CD14-positive monocyte (primary cell): ENCODE data around the gene IRS2. TPM values are rescaled to one million over a fixed set of nuclear protein-coding genes. Genes with fewer than 3 reads are reported as not detected.

Experiments
- DNase-seq, 3 donors: peaks; one replicate each; pipeline ENCODE4 v3.0.0-alpha.2; 2011 to 2022
- H2AFZ ChIP-seq: 2 replicates; pipeline ENCODE4 v1.6.0; 2012; ENCODE audit warnings: mild to moderate bottlenecking, low read depth, low read length, inconsistent platforms; ENCODE audit not compliant: insufficient read depth, poor library complexity, severe bottlenecking
- H3K27ac ChIP-seq, 2 donors: 1 replicate in 1 of 2; 2 replicates in 1 of 2; pipeline ENCODE4 v1.5.1; 2012 to 2013; ENCODE audit warnings: low read length in 2 of 2, control low read depth in 1 of 2, inconsistent platforms in 1 of 2, low read depth in 1 of 2, mild to moderate bottlenecking in 1 of 2
- H3K27me3 ChIP-seq, 2 donors: one replicate each; pipeline versions ENCODE4 v1.6.0 to v1.6.1; 2011 to 2013; ENCODE audit warnings: low read length in 2 of 2; ENCODE audit not compliant: control insufficient read depth in 2 of 2, insufficient read depth in 2 of 2
- H3K36me3 ChIP-seq, 2 donors: replicated peaks in 1 of 2; 1 replicate in 1 of 2; 2 replicates in 1 of 2; pipeline versions ENCODE4 v1.5.1 to v1.6.1; 2012 to 2013; ENCODE audit warnings: low read length in 2 of 2, control low read depth in 1 of 2, inconsistent platforms in 1 of 2, mild to moderate bottlenecking in 1 of 2; ENCODE audit not compliant: insufficient read depth in 2 of 2, control insufficient read depth in 1 of 2
- H3K4me1 ChIP-seq, 2 donors: 1 replicate in 1 of 2; 2 replicates in 1 of 2; pipeline versions ENCODE4 v1.5.1 to v1.6.1; 2012 to 2013; ENCODE audit warnings: low read length in 2 of 2, control low read depth in 1 of 2, inconsistent platforms in 1 of 2, mild to moderate bottlenecking in 1 of 2, moderate library complexity in 1 of 2; ENCODE audit not compliant: insufficient read depth in 2 of 2, control insufficient read depth in 1 of 2
- H3K4me2 ChIP-seq: replicated peaks from 2 replicates; pipeline ENCODE3; 2012; ENCODE audit warnings: low read length, moderate library complexity, mild to moderate bottlenecking; ENCODE audit not compliant: poor library complexity, severe bottlenecking; ENCODE audit errors: extremely low read depth
- H3K4me3 ChIP-seq, 3 experiments: fragments of 200-600 bp in 1 of 3; sonication (generic) in 1 of 3; replicated peaks in 1 of 3; 1 replicate in 2 of 3; 2 replicates in 1 of 3; pipeline ENCODE4 v1.5.1; 2011 to 2013; ENCODE audit warnings: low read length in 3 of 3, mild to moderate bottlenecking in 3 of 3, control low read depth in 2 of 3, low read depth in 2 of 3, inconsistent platforms in 1 of 3, moderate library complexity in 1 of 3
- H3K79me2 ChIP-seq: 2 replicates; pipeline ENCODE4 v1.6.0; 2012; ENCODE audit warnings: mild to moderate bottlenecking, control low read depth, inconsistent platforms, low read length, moderate library complexity; ENCODE audit not compliant: insufficient read depth
- H3K9ac ChIP-seq: 2 replicates; pipeline ENCODE4 v1.6.0; 2017; ENCODE audit warnings: low read length, mild to moderate bottlenecking; ENCODE audit not compliant: insufficient read depth, poor library complexity, severe bottlenecking
- H3K9me3 ChIP-seq, 2 donors: replicated peaks in 1 of 2; 1 replicate in 1 of 2; 2 replicates in 1 of 2; pipeline versions ENCODE4 v1.5.1 to v1.6.1; 2012 to 2013; ENCODE audit warnings: low read length in 2 of 2, control low read depth in 1 of 2; ENCODE audit not compliant: control insufficient read depth in 1 of 2, insufficient read depth in 1 of 2
- H4K20me1 ChIP-seq: 2 replicates; pipeline ENCODE4 v1.6.0; 2012; ENCODE audit warnings: mild to moderate bottlenecking, low read length, control low read depth, moderate library complexity; ENCODE audit not compliant: insufficient read depth
- H3K27ac Mint-ChIP-seq, 7 donors: one replicate each; pipeline ENCODE4 v1.8.0; 2020; ENCODE audit warnings: mild to moderate bottlenecking in 7 of 7, mixed read lengths in 7 of 7, moderate library complexity in 6 of 7, inconsistent platforms in 2 of 7
- H3K27me3 Mint-ChIP-seq, 3 donors: one replicate each; pipeline ENCODE4 v1.8.0; 2021 to 2022; ENCODE audit warnings: low read depth in 3 of 3, mild to moderate bottlenecking in 3 of 3, mixed read lengths in 3 of 3, moderate library complexity in 3 of 3, inconsistent platforms in 1 of 3
- H3K36me3 Mint-ChIP-seq, 2 donors: one replicate each; pipeline ENCODE4 v1.8.0; 2020; ENCODE audit warnings: mixed read lengths in 2 of 2, inconsistent platforms in 1 of 2, mild to moderate bottlenecking in 1 of 2
- H3K4me1 Mint-ChIP-seq: one replicate; pipeline ENCODE4 v1.8.0; 2020; ENCODE audit warnings: mild to moderate bottlenecking, mixed read lengths
- H3K4me3 Mint-ChIP-seq, 2 donors: one replicate each; pipeline ENCODE4 v1.8.0; 2020; ENCODE audit warnings: mild to moderate bottlenecking in 2 of 2, mixed read lengths in 2 of 2, moderate library complexity in 1 of 2
- H3K9me3 Mint-ChIP-seq, 7 donors: one replicate each; pipeline ENCODE4 v1.8.0; 2020 to 2022; ENCODE audit warnings: mixed read lengths in 7 of 7, mild to moderate bottlenecking in 6 of 7, moderate library complexity in 6 of 7, inconsistent platforms in 2 of 7
- WGBS: methylation state at CpG from one replicate; pipeline ENCODE4 v1.1.5; 2013; ENCODE audit warnings: missing lambda C conversion rate; ENCODE audit not compliant: insufficient coverage; 5-methylcytosine and 5-hydroxymethylcytosine counted together
- intact Hi-C, 2 donors: fragments of 100-400 bp; cut with micrococcal nuclease; formaldehyde crosslinking; loops; one replicate each; pipeline versions ENCODE4 v1.15.0 to v1.15.1; 2023
- polyA plus RNA-seq, 3 donors: library from polyadenylated mRNA; depleted of rRNA in 1 of 3; unstranded in 2 of 3; stranded (reverse) in 1 of 3; fragments of 300-500 nt in 2 of 3; fragments of >200 nt in 1 of 3; fragmentation: Illumina TruSeq in 2 of 3; gene quantifications; 1 replicate in 2 of 3; 2 replicates in 1 of 3; pipeline ENCODE4 v1.2.3, GENCODE V29; 2012 to 2021
- TF ChIP-seq, protein P1 (sequence below): fragments of 200-600 bp; IDR thresholded peaks from one replicate; pipeline ENCODE4 v1.8.0; 2022; ENCODE audit warnings: antibody characterized with exemption, mild to moderate bottlenecking

Gene IRS2
- polyA plus RNA-seq, 3 donors = 2.4 to 27.1 (median 3.5) TPM

DNA sequence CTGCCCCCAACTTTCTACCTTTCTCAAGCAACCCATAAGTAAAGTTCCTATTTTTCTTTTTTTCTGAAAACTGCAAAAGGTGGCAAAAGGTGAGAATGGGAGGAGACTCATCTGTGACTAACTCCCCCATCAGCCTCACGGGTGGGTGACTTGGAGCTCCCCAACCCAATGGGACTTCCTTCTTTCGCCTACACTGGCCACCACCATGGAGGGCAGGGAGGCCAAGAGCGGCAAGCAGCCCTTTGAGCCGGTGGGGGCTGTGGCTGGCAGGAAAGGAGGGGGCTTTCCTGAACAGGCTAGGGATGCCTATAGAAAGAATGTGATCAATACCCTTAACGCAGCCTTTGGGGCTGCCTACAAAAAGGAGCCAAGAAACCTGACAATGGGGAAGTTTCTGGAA lies 16.5 kb downstream of the IRS2 start:
- Mint-ChIP-seq H3K9me3 (no peaks in the 10 kb centered on the region), H3K27ac (peak overlapping the region in 5 of 7 donors; percentile 15 to 73 (median 50)), H3K27me3 (peaks cover 0 to 5% (median 0%) of the 10 kb centered on the region in 3 donors), H3K4me1 (peaks cover 34% of the 10 kb centered on the region), H3K4me3 (no peak overlapping the region), H3K36me3 (peaks cover 49 to 73% of the 10 kb centered on the region in 2 donors)
- no peak overlapping the region for H3K4me3 ChIP-seq
- WGBS = 100% methylated on average over 1 of the region's 5 CpGs
- no peak overlapping the region for H3K4me2 ChIP-seq
- no peak for DNase-seq
- intact Hi-C loops = loop anchor here in 1 of 2 donors (10.0 kb wide), 1 partner anchor 365 kb away; no protein-coding TSS in a partner anchor
- H3K9me3 ChIP-seq = no peaks in the 10 kb centered on the region
- no peak overlapping the region for H3K9ac ChIP-seq
- H3K4me1 ChIP-seq = no peaks in the 10 kb centered on the region
- no peak overlapping the region for H2AFZ ChIP-seq
- peaks cover 97% of the 10 kb centered on the region for H4K20me1 ChIP-seq
- no peaks in the 10 kb centered on the region for H3K27me3 ChIP-seq
- H3K79me2 ChIP-seq = peaks cover 91% of the 10 kb centered on the region
- TF ChIP-seq, protein P1, sequence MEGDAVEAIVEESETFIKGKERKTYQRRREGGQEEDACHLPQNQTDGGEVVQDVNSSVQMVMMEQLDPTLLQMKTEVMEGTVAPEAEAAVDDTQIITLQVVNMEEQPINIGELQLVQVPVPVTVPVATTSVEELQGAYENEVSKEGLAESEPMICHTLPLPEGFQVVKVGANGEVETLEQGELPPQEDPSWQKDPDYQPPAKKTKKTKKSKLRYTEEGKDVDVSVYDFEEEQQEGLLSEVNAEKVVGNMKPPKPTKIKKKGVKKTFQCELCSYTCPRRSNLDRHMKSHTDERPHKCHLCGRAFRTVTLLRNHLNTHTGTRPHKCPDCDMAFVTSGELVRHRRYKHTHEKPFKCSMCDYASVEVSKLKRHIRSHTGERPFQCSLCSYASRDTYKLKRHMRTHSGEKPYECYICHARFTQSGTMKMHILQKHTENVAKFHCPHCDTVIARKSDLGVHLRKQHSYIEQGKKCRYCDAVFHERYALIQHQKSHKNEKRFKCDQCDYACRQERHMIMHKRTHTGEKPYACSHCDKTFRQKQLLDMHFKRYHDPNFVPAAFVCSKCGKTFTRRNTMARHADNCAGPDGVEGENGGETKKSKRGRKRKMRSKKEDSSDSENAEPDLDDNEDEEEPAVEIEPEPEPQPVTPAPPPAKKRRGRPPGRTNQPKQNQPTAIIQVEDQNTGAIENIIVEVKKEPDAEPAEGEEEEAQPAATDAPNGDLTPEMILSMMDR = no peak
- peak overlapping the region in 1 of 2 donors; percentile 20 for H3K27ac ChIP-seq
- H3K36me3 ChIP-seq = peaks cover 25 to 74% of the 10 kb centered on the region in 2 donors

- Mint-ChIP-seq H3K36me3 (peaks cover 50 to 73% of the 10 kb centered on the region in 2 donors), H3K4me3 (no peak overlapping the region), H3K27me3 (peaks cover 0 to 5% (median 0%) of the 10 kb centered on the region in 3 donors), H3K4me1 (peaks cover 38% of the 10 kb centered on the region), H3K9me3 (no peaks in the 10 kb centered on the region), H3K27ac (peak overlapping the region in 5 of 7 donors; percentile 16 to 76 (median 67))
- no peak overlapping the region for H3K4me2 ChIP-seq
- H3K27ac ChIP-seq = peak overlapping the region in 1 of 2 donors; percentile 20
- H2AFZ ChIP-seq = no peak overlapping the region
- TF ChIP-seq, protein P1 = no peak
- no peaks in the 10 kb centered on the region for H3K4me1 ChIP-seq
- peaks cover 22 to 69% of the 10 kb centered on the region in 2 donors for H3K36me3 ChIP-seq
- DNase-seq = no peak
- no peaks in the 10 kb centered on the region for H3K27me3 ChIP-seq
- H3K9me3 ChIP-seq = no peaks in the 10 kb centered on the region
- intact Hi-C loops = no loop called here
- H3K4me3 ChIP-seq = no peak overlapping the region
- H4K20me1 ChIP-seq = peaks cover 97% of the 10 kb centered on the region
- 88% methylated on average over 3 of the region's 4 CpGs for WGBS
- H3K79me2 ChIP-seq = peaks cover 91% of the 10 kb centered on the region
- H3K9ac ChIP-seq = no peak overlapping the region
These were observed 17.1 kb downstream of the IRS2 start for GRCh38 chr13:109769275-109769674.
